Measurements from ENCODE around the gene HCK.

Gene HCK

GRCh38 chr20:32087070-32087469, 35.0 kb downstream of the HCK start:
- DNase-seq = no peak
- H3K4me1 ChIP-seq (ENCODE audit: control extremely low read depth in 1 of 4, control insufficient read depth in 4 of 4, insufficient read depth in 4 of 4, low read length in 3 of 4) = no peaks in the 10 kb centered on the region
- WGBS (ENCODE audit: insufficient coverage) = no CpG with 5 or more reads among the region's 3 CpGs
- POLR2A ChIA-PET = no interaction called here
- H3K4me3 ChIP-seq (ENCODE audit: control insufficient read depth in 1 of 7, extremely low read depth in 1 of 7, insufficient read depth in 4 of 7, low read depth in 2 of 7, low read length in 6 of 7) = no peak overlapping the region
- H3K9me3 ChIP-seq (ENCODE audit: control extremely low read depth in 1 of 5, control insufficient read depth in 4 of 5, insufficient read depth in 2 of 5, low read depth in 1 of 5, low read length in 4 of 5) = no peaks in the 10 kb centered on the region
- H3K36me3 ChIP-seq (ENCODE audit: control insufficient read depth in 4 of 4, insufficient read depth in 4 of 4, low read length in 3 of 4) = peaks cover 4 to 68% (median 14%) of the 10 kb centered on the region in 4 experiments
- H3K27me3 ChIP-seq (replicated peaks in 2 of 5; ENCODE audit: control insufficient read depth in 4 of 5, insufficient read depth in 5 of 5, low read length in 4 of 5) = no peaks in the 10 kb centered on the region
- no peak overlapping the region for H3K27ac ChIP-seq (ENCODE audit: insufficient read depth in 1 of 2, low read depth in 1 of 2, low read length in 2 of 2, poor library complexity in 1 of 2, severe bottlenecking in 2 of 2)
- CTCF ChIA-PET = interaction anchor here (1.0 to 13.1 kb wide), 4 partner anchors 12 to 232 kb away, joined by 3 to 254 read pairs (median 6); no protein-coding TSS in a partner anchor

DNA sequence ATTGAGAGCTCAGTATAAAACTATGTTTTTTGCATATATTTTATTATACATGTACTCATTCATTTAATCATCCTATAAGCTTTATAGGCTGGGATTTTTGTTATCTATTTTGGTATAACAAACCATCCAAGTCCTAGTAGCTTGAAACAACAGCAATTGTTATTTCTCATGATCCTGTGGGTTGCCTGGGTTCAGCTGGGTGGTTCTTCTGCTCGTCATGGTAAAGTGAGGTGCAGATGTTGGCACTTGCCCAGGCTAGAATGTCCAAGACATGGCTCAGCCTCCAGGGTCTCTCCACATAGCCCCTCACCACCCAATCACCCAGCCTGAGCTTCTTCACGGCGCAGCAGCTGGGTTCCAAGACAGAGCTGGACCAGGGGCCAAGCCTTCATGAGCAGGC, 36.7 kb downstream of the HCK start:
- ChIA-PET CTCF (interaction anchor here (0.9 to 13.1 kb wide), 7 partner anchors 9 to 137 kb away, joined by 3 to 254 read pairs (median 4); partner anchors contain the start of gene PDRG1), POLR2A (no interaction called here)
- H3K27me3 ChIP-seq (replicated peaks in 2 of 5; ENCODE audit: control insufficient read depth in 4 of 5, insufficient read depth in 5 of 5, low read length in 4 of 5) = no peaks in the 10 kb centered on the region
- no peak overlapping the region for H3K4me3 ChIP-seq (ENCODE audit: control insufficient read depth in 1 of 7, extremely low read depth in 1 of 7, insufficient read depth in 4 of 7, low read depth in 2 of 7, low read length in 6 of 7)
- 100% methylated on average over 3 of the region's 3 CpGs for WGBS (ENCODE audit: insufficient coverage)
- no peaks in the 10 kb centered on the region for H3K9me3 ChIP-seq (ENCODE audit: control extremely low read depth in 1 of 5, control insufficient read depth in 4 of 5, insufficient read depth in 2 of 5, low read depth in 1 of 5, low read length in 4 of 5)
- no peak for DNase-seq
- H3K36me3 ChIP-seq (ENCODE audit: control insufficient read depth in 4 of 4, insufficient read depth in 4 of 4, low read length in 3 of 4) = peaks cover 4 to 73% (median 14%) of the 10 kb centered on the region in 4 experiments
- no peaks in the 10 kb centered on the region for H3K4me1 ChIP-seq (ENCODE audit: control extremely low read depth in 1 of 4, control insufficient read depth in 4 of 4, insufficient read depth in 4 of 4, low read length in 3 of 4)
- no peak overlapping the region for H3K27ac ChIP-seq (ENCODE audit: insufficient read depth in 1 of 2, low read depth in 1 of 2, low read length in 2 of 2, poor library complexity in 1 of 2, severe bottlenecking in 2 of 2)

DNA sequence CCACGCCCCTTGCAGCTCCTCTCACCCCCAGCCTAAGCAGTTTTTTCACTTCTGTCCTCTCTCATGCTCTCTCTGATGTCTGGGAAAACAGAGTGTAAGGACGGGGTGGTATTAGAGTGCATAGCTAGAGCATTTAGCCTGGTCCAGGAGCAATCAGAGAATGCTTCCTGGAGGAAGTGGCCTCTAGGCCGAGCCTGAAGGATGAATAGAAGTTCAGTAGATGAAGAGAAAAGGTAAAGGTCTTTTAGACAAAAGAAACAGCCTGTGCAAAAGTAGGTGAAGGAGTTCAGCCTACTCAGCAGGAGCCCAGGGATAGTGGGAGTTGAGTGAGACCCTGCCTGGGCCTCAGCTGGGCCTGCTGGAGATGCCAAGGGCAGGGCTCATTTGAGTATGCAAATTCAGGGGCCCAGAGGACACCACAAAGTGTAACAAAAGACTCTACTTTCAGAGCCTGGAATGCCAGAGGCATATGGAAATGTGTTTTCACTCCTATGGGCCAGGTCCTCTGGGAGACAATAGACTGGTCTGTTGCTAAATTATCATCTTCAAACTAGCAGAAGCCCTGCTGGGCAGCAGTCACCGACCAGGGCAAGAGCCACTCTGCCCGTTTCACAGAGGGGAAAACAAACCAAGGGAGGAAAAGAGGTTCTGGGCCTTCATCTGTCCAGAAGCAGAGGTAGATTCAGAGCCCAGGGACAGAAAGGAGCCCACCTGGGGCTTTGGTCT, 37.8 kb downstream of the HCK start:
- no peak for DNase-seq
- WGBS (ENCODE audit: insufficient coverage) = 89% methylated on average over 5 of the region's 5 CpGs
- H3K4me1 ChIP-seq (ENCODE audit: control extremely low read depth in 1 of 4, control insufficient read depth in 4 of 4, insufficient read depth in 4 of 4, low read length in 3 of 4) = no peaks in the 10 kb centered on the region
- H3K27me3 ChIP-seq (replicated peaks in 2 of 5; ENCODE audit: control insufficient read depth in 4 of 5, insufficient read depth in 5 of 5, low read length in 4 of 5) = no peaks in the 10 kb centered on the region
- H3K9me3 ChIP-seq (ENCODE audit: control extremely low read depth in 1 of 5, control insufficient read depth in 4 of 5, insufficient read depth in 2 of 5, low read depth in 1 of 5, low read length in 4 of 5) = no peaks in the 10 kb centered on the region
- no peak overlapping the region for H3K4me3 ChIP-seq (ENCODE audit: control insufficient read depth in 1 of 7, extremely low read depth in 1 of 7, insufficient read depth in 4 of 7, low read depth in 2 of 7, low read length in 6 of 7)
- peaks cover 4 to 71% (median 14%) of the 10 kb centered on the region in 4 experiments for H3K36me3 ChIP-seq (ENCODE audit: control insufficient read depth in 4 of 4, insufficient read depth in 4 of 4, low read length in 3 of 4)
- ChIA-PET POLR2A (interaction anchor here (0.5 kb wide), 1 partner anchor 12 kb away, joined by 4 read pairs; no protein-coding TSS in a partner anchor), CTCF (interaction anchor here (0.7 to 13.1 kb wide), 12 partner anchors 9 to 266 kb away, joined by 3 to 254 read pairs (median 7); partner anchors contain the start of gene TM9SF4)
- H3K27ac ChIP-seq (ENCODE audit: insufficient read depth in 1 of 2, low read depth in 1 of 2, low read length in 2 of 2, poor library complexity in 1 of 2, severe bottlenecking in 2 of 2) = no peak overlapping the region

GRCh38 chr20:32091888-32092346, 39.9 kb downstream of the HCK start:
- Histone ChIP-seq H3K27ac (ENCODE audit: insufficient read depth in 1 of 2, low read depth in 1 of 2, low read length in 2 of 2, poor library complexity in 1 of 2, severe bottlenecking in 2 of 2) (no peak overlapping the region), H3K4me3 (ENCODE audit: control insufficient read depth in 1 of 7, extremely low read depth in 1 of 7, insufficient read depth in 4 of 7, low read depth in 2 of 7, low read length in 6 of 7) (no peak overlapping the region), H3K27me3 (replicated peaks in 2 of 5; ENCODE audit: control insufficient read depth in 4 of 5, insufficient read depth in 5 of 5, low read length in 4 of 5) (no peaks in the 10 kb centered on the region), H3K4me1 (ENCODE audit: control extremely low read depth in 1 of 4, control insufficient read depth in 4 of 4, insufficient read depth in 4 of 4, low read length in 3 of 4) (no peaks in the 10 kb centered on the region), H3K9me3 (ENCODE audit: control extremely low read depth in 1 of 5, control insufficient read depth in 4 of 5, insufficient read depth in 2 of 5, low read depth in 1 of 5, low read length in 4 of 5) (no peaks in the 10 kb centered on the region), H3K36me3 (ENCODE audit: control insufficient read depth in 4 of 4, insufficient read depth in 4 of 4, low read length in 3 of 4) (peaks cover 4 to 60% (median 12%) of the 10 kb centered on the region in 4 experiments)
- POLR2A ChIA-PET = interaction anchor here (0.5 to 1.0 kb wide), 2 partner anchors 52 to 57 kb away, joined by 3 read pairs; no protein-coding TSS in a partner anchor
- CTCF ChIA-PET = interaction anchor here (0.6 to 13.1 kb wide), 26 partner anchors 9 to 282 kb away, joined by 3 to 254 read pairs (median 6); partner anchors contain the start of genes HCK and TM9SF4
- peak; percentile 77 to 89 (median 85) for DNase-seq
- WGBS (ENCODE audit: insufficient coverage) = 0% methylated on average over 6 of the region's 7 CpGs

DNA sequence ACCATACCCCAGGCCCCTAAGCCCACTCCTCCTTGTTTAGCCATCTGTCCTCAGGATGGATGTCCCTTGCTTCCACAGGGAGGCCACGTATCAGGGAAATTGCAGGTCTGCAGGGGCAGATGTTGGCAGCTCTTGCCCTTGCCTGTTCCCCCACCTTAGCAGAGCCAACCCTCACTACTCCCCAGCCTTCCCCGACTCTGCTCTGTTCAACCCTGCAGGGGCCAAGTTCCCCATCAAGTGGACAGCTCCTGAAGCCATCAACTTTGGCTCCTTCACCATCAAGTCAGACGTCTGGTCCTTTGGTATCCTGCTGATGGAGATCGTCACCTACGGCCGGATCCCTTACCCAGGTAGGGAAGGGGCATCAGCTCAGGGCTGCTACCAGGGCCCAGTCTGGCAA, 46.7 kb downstream of the HCK start:
- no peak for DNase-seq
- no peak overlapping the region for H3K27ac ChIP-seq (ENCODE audit: insufficient read depth in 1 of 2, low read depth in 1 of 2, low read length in 2 of 2, poor library complexity in 1 of 2, severe bottlenecking in 2 of 2)
- ChIA-PET POLR2A (no interaction called here), CTCF (interaction anchor here (0.6 to 1.7 kb wide), 4 partner anchors 10 to 78 kb away, joined by 3 to 5 read pairs (median 3); no protein-coding TSS in a partner anchor)
- H3K9me3 ChIP-seq (ENCODE audit: control extremely low read depth in 1 of 5, control insufficient read depth in 4 of 5, insufficient read depth in 2 of 5, low read depth in 1 of 5, low read length in 4 of 5) = no peaks in the 10 kb centered on the region
- peaks cover 0 to 5% (median 0%) of the 10 kb centered on the region in 5 experiments for H3K27me3 ChIP-seq (replicated peaks in 2 of 5; ENCODE audit: control insufficient read depth in 4 of 5, insufficient read depth in 5 of 5, low read length in 4 of 5)
- no peak overlapping the region for H3K4me3 ChIP-seq (ENCODE audit: control insufficient read depth in 1 of 7, extremely low read depth in 1 of 7, insufficient read depth in 4 of 7, low read depth in 2 of 7, low read length in 6 of 7)
- 98% methylated on average over 6 of the region's 6 CpGs for WGBS (ENCODE audit: insufficient coverage)
- H3K36me3 ChIP-seq (ENCODE audit: control insufficient read depth in 4 of 4, insufficient read depth in 4 of 4, low read length in 3 of 4) = peaks cover 0 to 57% (median 8%) of the 10 kb centered on the region in 4 experiments
- H3K4me1 ChIP-seq (ENCODE audit: control extremely low read depth in 1 of 4, control insufficient read depth in 4 of 4, insufficient read depth in 4 of 4, low read length in 3 of 4) = no peaks in the 10 kb centered on the region

DNA sequence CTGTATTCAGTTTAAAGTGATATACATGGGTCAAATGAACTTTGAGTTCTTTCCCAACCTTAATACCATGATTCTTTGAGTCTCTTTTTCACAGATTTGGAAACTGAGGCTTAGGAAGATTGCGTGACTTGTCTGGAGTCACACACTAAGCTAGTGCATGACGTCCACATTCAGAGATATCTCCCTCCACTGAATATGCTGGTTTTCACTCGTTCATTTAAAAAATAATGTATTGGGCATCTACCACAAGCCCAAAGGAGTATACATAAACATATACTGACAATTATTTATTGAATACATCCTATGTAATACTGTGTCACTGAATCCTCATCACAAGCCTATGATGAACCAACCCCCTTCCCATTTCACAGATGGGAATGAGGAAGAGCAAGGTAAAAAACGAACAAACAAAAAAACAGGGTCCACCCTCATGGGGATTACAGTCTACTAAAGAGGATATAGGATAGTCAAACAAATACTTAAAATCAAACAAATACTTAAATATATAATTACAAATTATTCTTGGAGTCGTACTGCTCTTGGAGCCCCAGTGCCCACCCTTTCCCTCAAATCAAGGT, 56.9 kb downstream of the HCK start:
- no peak for DNase-seq
- Histone ChIP-seq H3K27me3 (replicated peaks in 2 of 5; ENCODE audit: control insufficient read depth in 4 of 5, insufficient read depth in 5 of 5, low read length in 4 of 5) (peaks cover 0 to 4% (median 0%) of the 10 kb centered on the region in 5 experiments), H3K4me3 (ENCODE audit: control insufficient read depth in 1 of 7, extremely low read depth in 1 of 7, insufficient read depth in 4 of 7, low read depth in 2 of 7, low read length in 6 of 7) (peak overlapping the region in 6 of 7 experiments; percentile 84 to 100 (median 99)), H3K9me3 (ENCODE audit: control extremely low read depth in 1 of 5, control insufficient read depth in 4 of 5, insufficient read depth in 2 of 5, low read depth in 1 of 5, low read length in 4 of 5) (no peaks in the 10 kb centered on the region), H3K4me1 (ENCODE audit: control extremely low read depth in 1 of 4, control insufficient read depth in 4 of 4, insufficient read depth in 4 of 4, low read length in 3 of 4) (peaks cover 12 to 34% (median 19%) of the 10 kb centered on the region in 4 experiments), H3K36me3 (ENCODE audit: control insufficient read depth in 4 of 4, insufficient read depth in 4 of 4, low read length in 3 of 4) (peaks cover 0 to 3% (median 2%) of the 10 kb centered on the region in 4 experiments), H3K27ac (ENCODE audit: insufficient read depth in 1 of 2, low read depth in 1 of 2, low read length in 2 of 2, poor library complexity in 1 of 2, severe bottlenecking in 2 of 2) (peak overlapping the region; percentile 100)
- ChIA-PET POLR2A (no interaction called here), CTCF (interaction anchor here (1.8 to 3.4 kb wide), 2 partner anchors 17 to 20 kb away, joined by 3 to 18 read pairs; no protein-coding TSS in a partner anchor)
- WGBS (ENCODE audit: insufficient coverage) = no CpG with 5 or more reads among the region's 5 CpGs
